NCI-H1048 (cell line): ENCODE data around the gene CEMIP.

Source experiments
- DNase-seq: peaks from one replicate; lab custom pipeline; 2025; lab: John Stamatoyannopoulos, UW

The CEMIP gene

DNA sequence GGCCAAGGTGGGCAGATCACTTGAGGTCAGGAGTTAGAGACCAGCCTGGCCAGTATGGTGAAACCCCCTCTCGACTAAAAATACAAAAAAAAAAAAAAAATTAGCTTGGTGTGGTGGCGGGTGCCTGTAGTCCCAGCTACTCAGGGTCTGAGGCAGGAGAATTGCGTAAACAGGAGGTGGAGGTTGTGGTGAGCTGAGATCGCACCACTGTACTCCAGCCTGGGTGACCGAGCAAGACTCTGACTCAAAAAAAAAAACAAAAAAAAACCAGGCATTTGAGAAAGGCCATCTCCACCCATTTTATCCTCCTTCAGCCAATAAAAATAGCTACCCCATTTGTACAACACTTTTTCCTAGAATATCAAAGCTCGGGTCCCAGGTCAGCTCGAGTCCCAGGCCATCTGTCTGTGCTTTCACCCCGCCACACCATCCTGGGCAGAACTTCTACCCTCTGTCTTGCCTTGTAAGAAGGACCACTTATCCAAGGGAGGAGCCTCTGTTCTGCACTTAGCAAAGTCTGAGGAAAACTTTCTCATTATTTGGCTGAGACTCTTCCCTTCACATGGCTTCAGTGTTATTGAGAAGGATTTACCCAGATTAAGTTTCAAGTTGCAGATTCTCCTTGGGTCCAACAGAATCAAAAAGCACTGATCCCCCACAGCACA lies 111.3 kb downstream of the CEMIP start:
- DNase-seq = no peak

DNA sequence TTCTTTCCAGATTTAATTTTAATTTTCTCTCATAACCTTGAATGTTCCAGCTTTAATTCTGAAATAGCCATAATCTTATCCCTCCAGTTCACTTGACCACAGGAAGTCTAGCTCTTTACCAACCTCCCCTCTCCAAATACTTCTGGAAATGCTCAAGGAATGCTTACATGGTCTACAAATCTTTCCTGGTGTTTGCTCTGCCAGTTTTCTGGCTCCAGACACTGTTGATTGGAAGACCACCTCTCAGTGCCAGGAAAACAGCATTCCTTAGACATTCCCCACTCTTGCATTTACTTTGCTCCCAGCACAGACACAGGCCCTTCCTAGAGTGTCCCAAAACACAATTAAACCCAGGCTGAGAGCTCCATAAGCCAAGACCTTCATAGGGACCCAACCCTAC lies 111.8 kb downstream of the CEMIP start:
- no peak for DNase-seq

DNA sequence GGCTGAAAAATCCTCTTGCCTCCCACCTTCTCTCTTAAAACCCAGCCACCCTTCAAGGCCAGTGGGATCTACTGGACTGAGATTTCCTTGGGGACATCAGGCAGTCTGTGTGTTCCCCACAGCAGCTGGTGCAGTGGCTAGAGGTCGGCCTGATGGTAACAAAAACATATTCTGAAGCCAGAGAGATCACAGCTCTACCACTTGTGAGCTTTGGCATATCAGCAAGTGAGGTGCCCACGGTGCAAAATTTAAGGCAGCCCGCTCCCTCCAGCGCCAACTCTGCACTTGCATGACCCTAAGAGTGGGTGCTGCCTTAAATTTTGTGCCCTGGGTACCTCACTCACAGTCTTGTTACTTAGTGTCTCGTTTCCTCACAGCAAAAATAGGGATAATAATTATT lies 113.2 kb downstream of the CEMIP start:
- DNase-seq = no peak

DNA sequence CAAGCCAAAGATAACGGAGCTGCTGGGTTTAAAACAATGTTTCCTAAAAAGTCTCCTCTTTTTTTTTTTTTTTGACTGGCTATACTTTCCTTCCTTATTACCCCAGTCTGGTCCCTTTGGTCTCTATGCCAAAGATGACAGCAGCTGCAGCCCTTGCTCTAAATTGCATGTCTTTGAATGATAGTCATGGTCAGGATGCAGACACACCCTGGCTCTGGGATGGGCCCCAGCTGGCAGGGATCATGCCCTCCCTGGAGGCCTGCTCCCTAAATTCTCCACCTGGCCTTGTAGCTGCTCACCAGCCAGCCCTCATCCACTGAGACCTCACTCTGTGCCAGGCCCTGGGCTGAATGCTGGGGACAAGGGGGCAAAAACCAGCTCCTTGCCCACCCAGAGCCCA lies 114.6 kb downstream of the CEMIP start:
- no peak for DNase-seq

DNA sequence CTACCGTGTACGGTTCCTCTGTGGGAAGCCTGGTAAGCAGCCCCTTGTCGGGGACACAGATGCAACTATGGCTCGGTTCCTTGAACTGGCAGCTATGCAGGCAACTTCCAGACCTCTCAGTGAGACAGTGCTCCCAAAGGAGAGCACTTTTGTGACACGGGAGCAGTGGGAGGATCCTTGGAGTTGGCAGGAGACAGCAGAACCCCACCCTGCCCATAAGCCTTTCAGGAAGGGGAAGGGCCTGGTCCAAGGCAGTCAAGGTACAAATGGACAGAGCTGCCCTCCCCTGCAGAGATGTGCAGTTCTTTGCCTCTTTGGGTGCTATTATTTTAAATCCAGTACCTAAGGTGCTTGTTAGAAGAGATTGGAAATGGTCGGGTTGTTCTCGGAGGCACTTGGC lies 115.9 kb downstream of the CEMIP start:
- DNase-seq = no peak

DNA sequence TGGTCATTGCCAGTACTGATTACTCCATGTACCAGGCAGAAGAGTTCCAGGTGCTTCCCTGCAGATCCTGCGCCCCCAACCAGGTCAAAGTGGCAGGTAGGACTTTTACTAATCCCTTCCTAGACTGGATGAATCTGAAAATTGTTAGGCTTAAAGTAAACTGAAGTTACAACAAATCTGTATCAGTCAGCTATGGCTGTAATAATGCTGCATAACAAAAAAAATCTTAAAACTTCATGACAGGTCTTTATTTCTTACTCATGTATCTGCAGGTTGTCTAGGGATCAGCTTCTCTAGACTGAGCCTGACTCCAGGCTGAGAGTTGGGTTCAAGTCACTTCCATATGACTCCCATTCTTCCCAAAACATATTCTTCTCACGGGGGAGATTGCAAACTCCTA lies 116.8 kb downstream of the CEMIP start:
- DNase-seq = no peak

DNA sequence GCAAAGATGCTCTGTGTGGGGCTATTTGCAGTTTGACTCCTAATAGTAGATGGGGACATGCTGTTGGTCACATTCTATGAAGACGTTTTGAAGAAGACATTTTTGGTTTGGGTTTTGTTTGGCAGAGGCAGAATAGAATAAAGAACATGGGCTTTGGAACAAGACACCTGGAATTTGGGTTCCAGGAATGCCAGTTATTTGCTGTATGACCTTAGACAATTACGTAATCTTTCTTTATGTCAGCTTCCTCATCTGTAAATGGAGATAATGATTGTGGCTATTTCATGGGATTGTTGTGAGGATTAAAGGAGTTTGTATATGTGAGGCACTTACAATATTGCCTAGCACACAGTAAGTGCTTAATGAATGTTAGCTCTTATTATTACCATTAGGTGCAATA lies 118.9 kb downstream of the CEMIP start:
- DNase-seq = no peak

DNA sequence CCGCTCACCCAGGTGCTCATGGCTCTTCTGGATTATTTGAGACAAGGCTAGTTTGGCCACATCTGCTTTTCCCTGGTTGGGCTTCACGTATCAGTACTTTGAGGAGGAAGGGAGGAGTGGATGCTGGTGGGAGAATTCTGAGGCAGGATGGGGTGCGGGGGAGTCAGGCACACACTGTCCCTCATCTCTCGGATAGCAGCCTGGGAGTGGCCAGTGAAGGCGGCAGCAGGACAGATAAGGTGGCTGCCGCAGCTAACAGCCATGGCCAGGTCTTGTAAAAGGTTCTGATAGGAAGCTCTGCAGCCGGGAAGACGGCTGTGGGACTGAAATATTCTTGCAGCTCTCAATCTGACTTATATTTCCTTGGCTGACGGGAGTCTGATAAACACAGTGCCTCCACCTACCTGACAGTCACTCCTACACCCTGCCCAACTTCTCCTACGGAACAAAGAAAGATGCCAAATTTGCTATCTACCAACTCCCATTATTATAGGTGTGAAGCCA lies 123.2 kb downstream of the CEMIP start:
- no peak for DNase-seq

DNA sequence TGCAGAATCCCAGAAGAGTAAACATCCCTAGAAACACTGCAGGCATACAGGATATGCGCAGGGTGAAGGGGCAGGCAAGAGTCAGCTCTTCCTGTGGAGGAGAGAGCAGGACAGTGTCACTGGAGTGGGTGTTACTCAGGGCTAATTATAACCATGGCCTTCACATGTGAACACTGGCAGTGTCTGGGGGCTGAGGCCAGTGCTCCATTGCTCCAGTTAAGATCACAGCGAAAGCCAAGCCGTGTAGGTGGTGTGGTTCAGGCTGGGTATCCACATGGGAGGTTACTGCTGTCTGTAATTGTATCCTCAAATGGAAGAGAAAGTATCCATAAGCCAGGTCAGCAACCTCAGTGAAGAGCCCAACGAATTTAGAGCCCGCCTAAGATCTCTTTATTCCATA lies 125.8 kb downstream of the CEMIP start:
- DNase-seq = no peak

DNA sequence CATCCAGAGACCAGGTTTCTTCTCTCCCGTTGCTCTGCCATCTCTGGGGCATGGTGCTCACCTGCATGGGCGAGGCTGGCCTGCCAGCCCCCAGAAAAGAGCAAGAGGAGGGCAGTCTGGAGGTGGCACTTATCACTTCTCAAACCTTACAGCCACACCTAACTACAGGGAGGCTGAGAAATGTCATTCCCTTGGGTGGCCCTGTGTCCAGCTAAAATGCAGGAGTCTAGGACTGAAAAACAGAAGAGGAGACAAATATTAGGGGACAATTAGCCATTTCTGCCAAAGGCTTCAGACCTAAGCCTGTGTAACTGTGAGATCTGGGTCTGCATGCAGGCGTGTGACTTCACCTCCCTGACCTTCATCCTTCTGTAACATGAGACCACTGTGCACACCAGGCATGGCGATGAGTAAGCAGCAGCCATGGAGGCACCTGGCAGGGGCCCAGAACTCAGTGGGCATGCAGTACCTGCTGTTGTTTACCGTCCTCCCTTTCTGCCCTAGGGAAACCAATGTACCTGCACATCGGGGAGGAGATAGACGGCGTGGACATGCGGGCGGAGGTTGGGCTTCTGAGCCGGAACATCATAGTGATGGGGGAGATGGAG lies 127.1 kb downstream of the CEMIP start:
- no peak for DNase-seq

DNA sequence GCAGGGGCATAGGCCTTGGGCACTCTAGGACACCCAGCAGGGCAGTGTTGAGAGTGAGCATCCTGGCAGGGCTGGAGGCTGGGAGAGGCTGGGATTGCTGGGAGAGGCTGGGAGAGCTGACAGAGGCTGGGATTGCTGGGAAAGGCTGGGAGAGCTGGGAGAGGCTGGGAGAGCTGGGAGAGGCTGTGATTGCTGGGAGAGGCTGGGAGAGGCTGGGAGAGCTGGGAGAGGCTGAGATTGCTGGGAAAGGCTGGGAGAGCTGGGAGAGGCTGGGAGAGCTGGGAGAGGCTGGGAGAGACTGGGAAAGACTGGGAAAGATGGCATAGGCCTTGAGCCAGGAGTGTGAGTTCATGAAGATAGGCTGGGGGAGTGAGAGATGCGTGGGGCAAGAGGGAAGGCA lies 132.7 kb downstream of the CEMIP start:
- no peak for DNase-seq

DNA sequence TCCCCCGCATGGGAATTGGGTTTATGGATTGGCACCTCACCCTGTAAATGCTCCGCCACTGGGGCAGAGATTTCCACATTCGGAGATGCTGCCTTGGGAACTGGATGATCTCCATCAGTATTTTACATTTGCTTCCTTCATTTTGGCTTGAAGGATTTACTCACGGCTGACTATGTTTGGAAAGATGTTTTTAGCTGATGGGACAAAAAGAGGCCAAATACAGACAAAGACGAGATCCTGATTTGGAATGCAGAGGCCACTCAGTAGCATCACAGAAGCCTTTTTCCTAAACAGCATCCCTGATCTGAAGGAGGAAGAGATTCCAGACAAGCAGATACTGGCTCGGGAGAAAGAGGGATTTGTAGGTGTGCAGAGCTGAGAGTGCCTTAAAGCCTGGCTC lies 133.5 kb downstream of the CEMIP start:
- no peak for DNase-seq

DNA sequence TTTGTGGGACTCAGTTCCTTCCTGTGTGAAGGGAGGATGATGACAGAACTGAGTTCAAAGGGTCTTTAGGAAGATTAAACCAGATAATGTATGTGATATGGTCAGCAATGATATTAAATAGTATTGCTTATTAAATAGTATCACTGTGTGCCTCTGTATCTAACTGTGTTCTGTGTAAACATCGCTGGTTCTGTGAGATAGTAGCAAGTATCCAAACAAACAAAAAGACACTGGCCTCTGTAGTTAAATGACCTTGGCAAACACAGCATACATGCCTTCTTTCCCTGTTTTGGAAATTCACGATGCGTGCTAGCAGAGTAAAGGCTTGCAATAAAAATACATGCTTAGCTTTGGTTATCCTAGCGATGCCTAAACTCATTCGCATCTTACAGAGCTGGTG lies 134.4 kb downstream of the CEMIP start:
- DNase-seq = no peak

DNA sequence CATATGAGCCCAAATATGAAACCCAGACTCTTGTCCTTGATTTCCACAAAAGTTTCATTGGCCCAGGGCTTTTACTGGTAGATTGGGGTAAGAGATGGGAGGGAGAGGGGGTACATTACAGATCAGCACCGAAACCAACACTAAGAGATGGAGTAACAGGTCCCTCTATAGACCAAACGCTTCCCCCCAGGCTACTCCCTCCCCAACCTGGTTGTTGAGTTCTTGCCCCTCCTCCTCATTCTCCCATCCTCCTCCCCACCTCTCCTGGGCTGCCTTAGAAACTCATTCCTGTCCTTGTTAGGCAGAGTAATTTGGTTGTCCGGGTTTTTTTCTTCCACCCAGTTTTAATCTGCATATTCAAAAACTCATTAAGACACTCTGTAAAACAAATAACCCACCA lies 136.3 kb downstream of the CEMIP start:
- DNase-seq = no peak

DNA sequence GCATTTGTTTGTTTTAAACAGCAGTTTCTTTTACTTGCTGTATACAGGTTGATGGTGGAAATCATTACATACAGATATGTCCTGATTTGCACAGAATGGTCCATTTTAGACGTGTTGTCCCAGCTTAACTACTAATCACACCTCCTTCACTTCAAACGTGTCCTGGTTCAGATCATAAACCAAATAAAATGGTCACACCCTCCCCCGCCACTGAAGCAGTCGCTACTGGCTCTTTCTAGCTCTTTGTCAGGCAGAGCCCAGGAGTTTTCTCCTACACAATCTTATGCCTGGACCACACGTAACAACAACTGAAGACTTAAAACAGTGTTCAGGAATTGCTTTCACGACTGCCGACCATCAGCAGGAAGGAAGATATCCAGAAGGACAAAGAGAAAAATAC lies 136.9 kb downstream of the CEMIP start:
- no peak for DNase-seq

DNA sequence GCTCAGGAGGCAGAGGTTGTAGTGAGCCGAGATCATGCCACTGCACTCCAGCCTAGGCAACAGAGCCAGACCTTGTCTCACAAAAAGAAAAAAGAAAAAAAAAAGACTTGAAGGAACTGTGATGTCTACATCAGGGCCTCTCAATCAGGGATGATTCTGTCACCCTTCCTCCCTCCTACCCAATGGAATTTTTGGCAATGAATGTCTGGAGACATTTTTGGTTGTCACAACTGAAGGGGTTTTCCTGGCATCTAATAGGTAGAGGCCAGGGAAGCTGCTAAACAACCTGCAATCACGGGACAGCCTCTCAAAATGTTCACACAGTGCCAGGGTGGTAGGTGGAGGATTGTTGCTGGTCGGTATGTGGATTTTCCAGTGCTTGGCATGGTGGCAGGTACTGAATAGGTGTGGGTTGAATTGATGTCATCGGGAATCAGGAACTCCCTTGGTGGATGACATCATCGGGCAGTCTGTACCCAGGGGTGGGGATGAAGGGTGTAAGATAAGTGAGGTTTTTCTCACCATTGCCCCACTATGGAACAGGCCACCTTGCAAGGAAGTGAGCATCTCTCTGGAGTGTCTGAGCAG lies 139.1 kb downstream of the CEMIP start:
- DNase-seq = no peak

DNA sequence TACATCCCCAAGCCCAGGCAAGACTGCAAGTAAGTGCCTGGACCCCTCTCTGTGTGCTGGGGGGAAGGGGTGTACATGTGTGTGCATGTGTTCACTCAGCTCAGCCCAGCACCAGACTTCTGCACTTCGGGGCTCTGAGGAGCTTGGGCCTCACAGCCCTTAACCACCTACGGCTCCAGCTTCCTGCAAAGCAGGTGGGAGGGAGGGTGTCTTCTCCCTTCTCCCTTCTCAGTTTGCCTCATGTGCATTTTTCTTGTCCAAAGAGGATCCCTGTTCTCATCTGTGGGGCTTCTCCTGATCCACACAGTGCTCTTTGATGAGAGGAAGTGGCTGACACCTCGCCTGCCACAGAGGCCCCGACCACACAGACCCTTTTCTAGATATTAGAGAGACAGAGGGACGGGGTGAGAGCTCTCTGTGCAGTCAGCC lies 141.1 kb downstream of the CEMIP start:
- DNase-seq = no peak

DNA sequence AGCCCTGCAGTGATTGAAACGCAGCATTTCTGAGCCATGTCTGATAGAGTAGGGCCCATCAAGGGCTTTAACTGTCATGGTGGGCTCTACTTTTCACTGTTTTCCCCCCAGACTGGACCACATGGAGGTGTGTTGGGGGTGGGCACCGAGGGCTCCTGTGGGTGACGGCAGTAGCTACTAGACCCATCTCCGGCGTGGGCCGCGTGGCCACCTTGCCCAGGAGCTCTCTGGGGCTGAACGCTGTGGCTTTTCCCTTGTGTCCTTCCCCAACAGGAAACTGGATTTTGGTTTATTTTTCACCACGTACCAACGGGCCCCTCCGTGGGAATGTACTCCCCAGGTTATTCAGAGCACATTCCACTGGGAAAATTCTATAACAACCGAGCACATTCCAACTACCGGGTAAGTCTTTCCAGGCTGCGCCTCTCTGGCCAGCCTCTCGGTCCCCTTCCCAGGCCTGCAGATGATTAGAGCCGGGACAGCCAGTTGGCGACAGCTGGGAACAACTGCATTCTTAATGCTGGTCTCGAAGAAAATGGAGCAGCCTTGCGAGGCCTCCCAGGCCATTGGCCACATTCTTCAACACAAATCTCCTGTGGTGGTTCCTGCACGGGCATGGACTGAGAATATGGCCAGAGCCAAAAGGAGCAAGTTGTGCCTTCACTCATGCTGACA lies 142.7 kb downstream of the CEMIP start:
- no peak for DNase-seq

DNA sequence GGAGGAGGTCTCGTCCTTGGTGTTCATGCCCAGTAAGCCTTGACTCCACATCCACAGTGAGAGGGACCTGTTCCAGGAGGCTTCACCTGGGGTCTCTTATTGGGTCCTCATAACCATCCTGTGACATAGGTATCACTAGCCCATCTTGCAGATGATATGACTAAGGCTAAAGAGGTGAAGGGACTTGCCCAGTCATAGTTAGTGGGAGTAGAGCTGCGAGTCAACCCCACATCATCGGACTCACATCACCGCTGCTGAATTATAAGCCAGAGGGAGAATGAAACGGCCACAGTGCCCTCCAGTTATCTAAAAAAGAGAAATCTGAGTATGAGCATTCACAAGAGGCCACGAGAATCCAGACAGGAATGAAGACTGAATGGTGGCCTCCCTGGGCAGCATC lies 144.5 kb downstream of the CEMIP start:
- DNase-seq = no peak

DNA sequence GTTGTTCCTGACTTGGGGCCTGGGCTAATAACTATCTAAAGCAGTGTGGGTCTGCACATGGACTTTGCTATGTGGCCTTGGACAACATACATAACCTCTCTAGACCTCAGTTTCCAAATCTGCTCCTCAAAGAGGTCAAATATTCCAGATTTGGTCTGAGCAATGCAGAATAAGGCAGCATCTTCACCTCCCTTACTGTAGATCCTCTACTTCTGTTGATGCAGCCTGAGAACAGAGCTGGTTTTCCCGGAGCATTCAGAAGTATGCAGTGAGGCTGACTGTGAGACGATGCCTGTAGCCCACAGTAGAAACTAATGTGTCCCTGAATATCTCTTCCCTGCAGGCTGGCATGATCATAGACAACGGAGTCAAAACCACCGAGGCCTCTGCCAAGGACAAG lies 145.1 kb downstream of the CEMIP start:
- DNase-seq = no peak

DNA sequence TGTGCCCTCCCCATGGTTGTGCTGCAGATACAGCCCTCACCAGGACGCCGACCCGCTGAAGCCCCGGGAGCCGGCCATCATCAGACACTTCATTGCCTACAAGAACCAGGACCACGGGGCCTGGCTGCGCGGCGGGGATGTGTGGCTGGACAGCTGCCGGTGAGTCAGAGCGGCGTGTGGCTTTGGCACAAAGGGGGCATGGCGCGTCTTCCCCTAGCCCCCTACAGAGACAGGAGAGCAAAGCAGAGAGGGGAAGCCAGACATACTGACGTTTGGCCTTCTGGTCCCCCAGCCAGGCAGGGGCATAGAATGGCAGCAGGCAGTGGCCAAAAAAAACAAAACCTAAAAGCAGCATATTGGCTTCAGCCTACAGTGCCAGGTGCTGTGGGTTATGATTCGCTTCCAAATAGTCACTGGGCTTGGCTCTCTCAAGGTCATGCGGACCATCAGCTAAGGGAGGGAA lies 146.5 kb downstream of the CEMIP start:
- DNase-seq = no peak

DNA sequence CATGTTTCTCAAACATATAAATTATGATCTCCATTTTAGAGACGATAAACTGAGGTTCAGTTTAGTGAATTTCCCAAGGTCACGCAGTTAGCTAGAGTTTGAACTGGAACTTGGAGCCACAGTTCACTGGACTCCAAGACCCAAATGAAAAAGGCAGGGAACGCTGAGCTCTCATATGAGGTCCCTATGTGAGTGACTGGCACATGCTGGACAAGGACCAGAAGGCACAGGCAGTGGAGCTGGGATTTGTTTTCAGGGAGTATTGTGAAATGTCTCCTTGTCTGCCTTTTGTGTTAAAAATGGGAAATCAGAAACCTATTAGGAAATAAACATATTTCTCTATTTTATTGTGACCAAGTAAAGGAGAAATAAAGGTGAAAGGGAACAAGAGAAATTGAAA lies 147.0 kb downstream of the CEMIP start:
- no peak for DNase-seq

DNA sequence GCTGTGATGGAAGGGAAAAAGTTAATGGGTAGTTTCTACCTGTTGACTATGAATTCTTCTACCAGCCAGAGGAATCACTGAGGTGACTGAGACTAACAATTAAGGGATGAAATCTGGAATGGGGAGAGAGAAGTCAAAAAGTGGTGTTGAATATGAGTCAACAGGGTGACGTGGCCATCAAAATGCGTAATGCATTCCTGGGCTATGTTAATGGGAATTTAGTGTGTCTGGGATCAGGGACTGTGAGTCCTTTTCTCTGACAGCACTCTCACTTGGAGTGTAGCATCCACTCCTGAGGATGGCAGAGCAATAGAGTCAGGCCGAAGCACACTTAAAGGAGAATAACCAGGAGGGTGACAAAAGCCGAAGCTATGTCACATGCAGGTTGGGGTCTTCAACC lies 150.1 kb downstream of the CEMIP start:
- DNase-seq = no peak
